GM19372 (cell line): ENCODE data around the gene ZNF648.
"Not testable (repeated sequence)": the region's sequence is repeated elsewhere in the genome, so short reads cannot be mapped to it uniquely, and the experiment has no call there.

Experiments used
- ATAC-seq: cut with Tn5 transposase; IDR thresholded peaks from one replicate; pipeline ENCODE4 v1.9.1; 2021; ENCODE audit warnings: mild to moderate bottlenecking, low read depth, moderate library complexity; ENCODE audit not compliant: unreplicated experiment

The ZNF648 gene, protein sequence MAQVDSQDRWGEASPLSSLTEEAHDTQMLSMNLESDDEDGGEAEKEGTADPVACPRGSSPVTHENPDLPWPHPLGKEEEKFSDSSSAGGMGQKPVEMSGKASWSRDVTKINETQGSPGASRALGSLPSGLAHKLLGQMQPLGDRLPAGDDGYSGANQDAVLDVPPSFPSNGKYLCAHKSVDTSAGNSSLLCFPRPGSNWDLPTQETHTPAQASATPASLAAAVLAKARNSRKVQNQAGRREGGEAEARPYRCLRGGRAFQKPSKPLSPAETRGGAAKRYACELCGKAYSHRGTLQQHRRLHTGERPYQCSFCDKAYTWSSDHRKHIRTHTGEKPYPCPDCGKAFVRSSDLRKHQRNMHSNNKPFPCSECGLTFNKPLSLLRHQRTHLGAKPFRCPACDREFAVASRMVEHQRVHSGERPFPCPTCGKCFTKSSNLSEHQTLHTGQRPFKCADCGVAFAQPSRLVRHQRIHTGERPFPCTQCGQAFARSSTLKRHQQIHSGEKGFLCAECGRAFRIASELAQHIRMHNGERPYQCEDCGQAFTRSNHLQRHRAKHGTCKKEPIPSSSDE

DNA sequence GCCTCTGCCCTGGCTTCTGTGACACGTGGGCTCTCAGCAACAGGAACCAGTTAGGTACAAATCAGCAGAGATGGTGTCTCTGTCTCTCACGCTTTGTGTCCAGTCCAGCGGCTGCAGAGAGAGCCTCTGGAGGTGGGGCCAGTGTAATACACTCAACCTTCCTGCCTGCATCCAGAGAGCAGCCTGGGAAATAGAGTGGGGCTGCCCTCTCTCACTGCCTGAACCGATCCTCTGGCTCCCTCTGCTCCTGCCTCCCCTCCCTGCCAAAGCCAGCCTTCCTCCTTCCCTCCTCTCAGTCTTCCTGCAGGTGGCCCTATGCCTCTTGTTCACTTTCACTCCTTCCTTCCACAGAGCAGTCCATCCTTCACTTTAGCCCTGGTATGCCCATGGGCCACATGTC is at the start of gene ZNF648:
ZNF648 (minus strand) TSS at position 119 of the 400 bp plus-strand sequence. CDS start 3,702 bp downstream, outside the sequence.
- ATAC-seq = no peak

DNA sequence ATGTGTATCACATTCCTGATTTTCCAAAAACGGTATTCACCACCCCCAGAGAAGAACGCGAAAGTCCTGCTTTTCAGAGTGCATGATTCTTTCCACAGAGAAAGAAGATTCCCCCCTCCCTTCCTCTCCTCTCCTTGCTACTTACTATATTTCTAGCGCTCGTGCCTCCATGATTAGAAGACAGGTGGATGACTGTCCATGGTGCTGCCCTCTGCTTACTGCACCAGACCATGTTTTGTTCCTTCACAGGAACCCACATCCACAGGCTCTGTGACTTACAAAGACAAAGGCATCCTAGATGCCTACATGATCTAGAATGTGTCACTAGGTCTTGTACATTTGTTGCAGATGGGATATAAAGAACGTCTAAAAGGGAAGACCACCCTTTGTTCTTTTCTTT is 49.1 kb upstream of the ZNF648 start:
- ATAC-seq = no peak

DNA sequence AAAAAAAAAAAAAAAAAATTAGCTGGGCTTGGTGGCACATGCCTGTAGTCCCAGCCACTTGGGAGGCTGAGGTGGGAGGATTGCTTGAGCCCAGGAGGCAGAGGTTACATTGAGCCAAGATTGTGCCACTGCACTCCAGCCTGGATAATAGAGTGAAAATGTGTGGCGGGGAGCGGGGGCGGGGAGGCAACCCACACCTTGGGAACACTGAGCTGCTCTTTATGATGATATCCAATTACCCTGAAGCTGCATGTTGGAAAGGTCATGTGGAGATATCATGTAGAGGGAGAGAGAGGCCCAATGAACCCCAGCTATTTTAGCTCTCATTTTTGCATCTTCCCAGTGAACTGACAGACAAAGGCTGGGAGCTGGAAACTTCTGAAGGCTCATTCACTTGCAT is 48.3 kb upstream of the ZNF648 start:
- ATAC-seq = no peak

DNA sequence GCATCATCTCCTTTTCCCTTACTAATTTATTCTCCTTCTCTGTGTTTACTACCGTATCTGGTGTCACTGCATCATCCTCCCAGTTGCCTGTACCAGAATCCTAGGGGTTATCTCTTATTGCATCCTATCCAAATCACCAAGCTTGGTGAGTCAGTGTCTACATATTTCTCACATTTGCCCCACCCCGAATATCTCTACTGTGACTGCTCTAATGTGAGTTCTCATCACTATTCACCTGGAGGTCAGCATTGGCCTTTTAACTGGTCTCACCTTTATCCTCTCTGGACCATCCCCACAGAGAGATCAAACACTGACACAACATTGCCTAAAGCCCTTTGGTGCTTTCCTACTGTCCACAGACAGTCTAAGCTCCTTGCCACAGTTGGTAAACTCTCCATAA is 45.7 kb upstream of the ZNF648 start:
- no peak for ATAC-seq

- ATAC-seq = no peak
Measured at GRCh38 chr1:182102043-182102416, 40.5 kb upstream of the ZNF648 start.

DNA sequence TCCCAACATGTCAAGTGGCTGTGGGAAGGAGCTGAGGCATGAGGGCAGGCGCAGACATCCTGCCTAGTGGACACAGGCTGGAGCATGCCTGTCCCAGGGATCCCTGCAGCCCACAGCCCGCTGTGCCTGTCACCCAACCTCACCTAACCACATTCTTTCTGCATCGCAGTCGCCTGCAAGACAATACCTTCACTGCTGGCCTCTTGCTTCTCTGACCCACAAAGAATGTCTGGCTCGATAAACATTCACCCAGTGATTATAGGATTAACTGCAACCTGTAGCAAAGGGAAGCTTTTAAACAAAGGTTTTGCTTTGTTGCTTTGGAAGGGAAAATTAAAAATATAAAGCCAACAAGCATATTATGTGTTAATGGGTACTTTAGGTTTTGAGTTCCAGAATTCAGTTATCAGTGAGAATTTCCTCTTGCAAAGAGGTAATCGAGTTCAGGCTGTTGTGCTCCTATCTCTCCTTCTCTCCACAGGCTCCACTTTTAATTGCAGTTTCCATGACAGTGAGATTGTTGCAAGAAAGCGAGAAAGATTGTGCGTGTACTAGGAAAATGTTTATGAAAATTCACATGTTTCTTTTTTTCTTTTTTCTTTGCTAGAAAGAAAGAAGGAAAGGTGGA is 40.0 kb upstream of the ZNF648 start:
- ATAC-seq = no peak

- ATAC-seq = no peak
Measured at GRCh38 chr1:182098301-182098700, 36.8 kb upstream of the ZNF648 start.

DNA sequence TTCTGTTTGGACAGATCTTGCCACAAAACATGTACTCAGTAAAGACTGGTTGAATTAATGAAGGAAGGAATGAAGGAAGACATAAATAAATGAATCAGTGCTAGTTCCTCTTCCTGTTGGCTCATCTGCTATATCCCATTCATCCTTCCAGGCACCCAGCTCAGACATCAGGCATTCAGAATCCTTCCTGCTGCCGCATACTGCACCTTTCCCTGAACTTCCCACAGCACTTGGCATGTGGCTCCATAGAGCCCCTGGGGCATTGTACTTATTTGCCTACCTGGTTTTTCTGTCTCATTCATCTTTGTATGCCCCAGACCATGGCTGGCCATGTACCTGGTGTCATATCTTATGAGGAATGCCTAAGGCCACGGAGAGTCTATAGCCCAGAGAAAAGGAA is 34.4 kb upstream of the ZNF648 start:
- no peak for ATAC-seq

DNA sequence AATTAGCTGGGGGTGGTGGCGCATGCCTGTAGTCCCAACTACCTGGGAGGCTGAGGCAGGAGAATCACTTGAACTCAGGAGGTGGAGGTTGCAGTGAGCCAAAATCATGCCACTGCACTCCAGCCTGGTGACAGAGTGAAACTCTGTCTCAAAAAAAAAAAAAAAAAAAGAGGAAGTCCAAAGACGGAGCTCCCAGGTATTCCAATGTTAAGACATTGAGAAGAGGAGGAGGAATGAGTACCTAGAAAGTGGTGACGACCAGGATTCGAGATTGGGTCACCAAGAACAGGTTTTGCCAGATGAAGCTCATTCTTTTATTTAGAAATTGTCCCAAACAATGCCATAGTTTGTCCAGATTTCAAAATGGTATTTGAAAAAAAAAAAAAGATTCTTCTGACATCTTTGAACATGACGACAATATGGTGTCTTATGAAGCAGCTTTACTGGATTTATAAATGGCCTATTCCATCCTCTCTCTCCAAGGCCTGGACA is 33.0 kb upstream of the ZNF648 start:
- ATAC-seq = not testable (repeated sequence)

DNA sequence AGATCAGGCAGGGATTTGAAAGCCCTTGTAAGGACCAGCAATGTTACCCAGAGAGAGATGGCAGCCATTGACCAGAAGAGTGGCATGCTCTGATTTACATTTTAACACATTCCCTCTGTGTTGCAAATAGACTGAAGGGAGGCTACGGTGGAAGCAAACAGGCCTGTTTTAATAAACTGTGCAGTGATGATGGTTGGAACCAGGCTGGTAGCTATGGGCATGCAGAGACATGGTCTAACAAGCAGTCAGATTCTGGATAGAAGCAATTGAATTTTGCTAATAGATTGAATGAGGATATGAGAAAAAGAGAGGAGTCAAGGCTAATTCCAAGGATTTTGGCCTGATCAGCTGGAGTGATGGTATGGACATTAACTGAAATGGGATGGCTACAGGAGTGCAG is 32.3 kb upstream of the ZNF648 start:
- ATAC-seq = no peak

DNA sequence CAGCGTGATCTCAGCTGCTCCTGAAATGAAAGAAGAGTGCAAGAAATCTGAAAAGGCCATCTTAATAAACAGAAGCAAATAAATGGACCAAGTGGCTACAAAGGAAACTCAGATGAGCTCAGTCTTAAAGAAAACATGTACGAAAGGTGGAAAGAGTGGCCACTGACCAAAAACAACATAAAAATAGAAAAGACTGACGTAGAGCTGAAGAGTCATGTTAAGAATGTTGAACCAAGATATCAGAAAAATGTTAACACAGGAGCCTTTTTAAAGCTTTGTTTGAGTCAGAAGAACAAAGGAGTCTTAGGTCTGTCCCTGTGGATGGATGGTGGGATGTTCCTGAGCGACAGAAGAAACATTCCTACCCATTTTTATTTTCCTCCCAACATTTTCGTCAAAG is 30.8 kb upstream of the ZNF648 start:
- ATAC-seq = no peak

GRCh38 chr1:182091083-182091482 is 29.6 kb upstream of the ZNF648 start:
- no peak for ATAC-seq

- no peak for ATAC-seq
Measured at GRCh38 chr1:182087719-182088350, 26.3 kb upstream of the ZNF648 start.

GRCh38 chr1:182087304-182087703 is 25.8 kb upstream of the ZNF648 start:
- ATAC-seq = no peak

GRCh38 chr1:182086620-182087019 is 25.1 kb upstream of the ZNF648 start:
- ATAC-seq = no peak

GRCh38 chr1:182086136-182086535 is 24.6 kb upstream of the ZNF648 start:
- ATAC-seq = no peak

GRCh38 chr1:182085726-182086125 is 24.2 kb upstream of the ZNF648 start:
- no peak for ATAC-seq

DNA sequence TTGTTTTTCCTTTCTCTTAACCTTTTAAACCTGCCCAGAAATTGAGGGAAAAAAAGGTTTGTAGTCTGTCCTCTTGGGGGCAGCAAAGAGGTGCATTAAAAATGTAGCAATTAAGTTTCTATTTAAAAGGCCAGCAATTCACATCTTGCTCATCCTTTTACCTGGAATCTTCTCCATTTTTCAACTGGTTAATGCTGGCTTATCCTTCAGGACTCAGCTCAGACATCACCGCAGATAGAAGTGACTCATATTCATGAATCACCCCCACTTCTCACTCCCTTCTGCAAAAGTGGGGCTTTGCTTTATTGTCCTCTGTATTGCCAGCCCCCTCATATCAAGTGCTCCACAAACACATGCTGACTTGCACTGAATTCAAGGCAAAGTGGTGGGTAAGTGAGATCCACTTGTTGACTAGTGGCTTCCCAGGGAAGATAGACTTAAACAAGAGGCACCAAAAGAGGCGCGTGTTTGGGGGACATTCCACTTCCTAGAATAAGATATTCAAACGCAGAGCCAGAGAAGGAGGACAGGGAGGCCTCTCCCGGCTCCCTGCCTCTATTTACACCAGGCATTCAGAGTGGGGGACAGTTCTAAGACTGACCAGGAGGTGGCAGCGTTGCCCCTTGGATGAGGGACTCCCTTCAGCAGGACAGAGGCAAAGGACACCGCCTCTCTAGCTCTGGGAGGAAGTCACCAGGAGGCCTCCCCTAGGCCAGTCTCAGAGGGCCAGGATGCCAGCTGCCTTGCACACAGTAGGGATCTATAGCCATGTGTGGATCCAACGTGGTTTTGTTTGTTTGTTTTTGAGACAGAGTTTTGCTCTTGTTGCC is 23.2 kb upstream of the ZNF648 start:
- ATAC-seq = peak; percentile 69

DNA sequence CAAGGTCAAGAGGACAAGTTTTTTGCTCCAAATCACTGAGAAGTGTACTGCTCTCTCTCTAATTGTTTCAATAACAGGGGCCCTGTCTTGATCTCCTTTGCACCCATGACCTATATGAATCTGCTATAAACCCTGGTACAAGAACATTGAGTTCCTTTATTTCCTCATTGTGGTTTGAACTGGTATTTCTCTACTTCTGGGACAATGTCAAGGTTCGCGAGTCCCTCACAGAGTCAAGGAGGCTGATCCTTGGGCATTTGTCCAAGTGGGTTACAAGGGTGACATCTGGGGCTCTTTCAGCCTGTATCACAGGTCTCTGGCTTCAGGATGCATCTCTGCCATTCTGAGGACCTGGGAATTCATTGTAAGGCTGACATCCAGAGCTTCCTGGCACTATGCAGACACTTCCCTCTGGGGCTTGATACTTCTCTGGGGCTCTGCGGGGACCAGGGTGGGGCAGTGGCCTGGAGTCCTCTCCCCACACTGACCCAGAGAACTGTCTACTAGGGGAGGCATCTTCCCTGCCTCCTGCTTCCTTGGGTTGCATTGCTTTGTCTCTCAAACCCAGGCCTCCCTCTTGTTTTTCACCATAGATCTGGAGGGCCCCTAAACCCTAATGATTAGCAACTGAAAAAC is 22.5 kb upstream of the ZNF648 start:
- no peak for ATAC-seq
